K562 (cell line): ENCODE measurements around the gene RNF41.

Experiments used
- RNF2 ChIP-seq: sonication (generic); IDR thresholded peaks from 2 replicates; pipeline ENCODE4 v1.6.1; 2016
- SMC3 ChIP-seq: conservative IDR thresholded peaks from 2 replicates; pipeline ENCODE4 v1.6.1; 2011; ENCODE audit warnings: low read depth, low read length, improper control_type of control experiment; ENCODE audit not compliant: insufficient read depth

- TF ChIP-seq SMC3 (no peak), RNF2 (no peak)
Measured at GRCh38 chr12:56197921-56198635, 23.6 kb downstream of the RNF41 start.
